AG09309 (cell line): Measurements from ENCODE around the gene DACH1.
"Not testable (repeated sequence)": the region's sequence is repeated elsewhere in the genome, so short reads cannot be mapped to it uniquely, and the experiment has no call there.

Experiments used
- DNase-seq: peaks from one replicate; pipeline ENCODE4 v3.0.0-alpha.2; 2010; ENCODE audit warnings: low read depth
- H3K4me3 ChIP-seq: 2 replicates; pipeline ENCODE4 v1.5.1; 2011; ENCODE audit warnings: mild to moderate bottlenecking, low read depth, low read length, moderate library complexity; ENCODE audit not compliant: control insufficient read depth
- CTCF ChIP-seq: IDR thresholded peaks from 2 replicates; pipeline ENCODE4 v1.5.1; 2011; ENCODE audit warnings: mild to moderate bottlenecking, low read depth, low read length, inconsistent platforms; ENCODE audit not compliant: insufficient read depth, control insufficient read depth; ENCODE audit errors: missing control alignments

The DACH1 gene

GRCh38 chr13:71854401-71854800 is 12.6 kb downstream of the DACH1 start:
- no peak overlapping the region for H3K4me3 ChIP-seq

GRCh38 chr13:71853725-71854124 is 13.3 kb downstream of the DACH1 start:
- TF ChIP-seq CTCF, result no peak
- H3K4me3 ChIP-seq, result no peak overlapping the region
- DNase-seq, result no peak

More at GRCh38 chr13:71854401-71854800, 12.6 kb downstream of the DACH1 start:
- TF ChIP-seq CTCF, result no peak
- DNase-seq, result no peak

GRCh38 chr13:71852736-71853135 is 14.3 kb downstream of the DACH1 start:
- no peak for TF ChIP-seq CTCF
- no peak for DNase-seq
- H3K4me3 ChIP-seq, result no peak overlapping the region

- H3K4me3 ChIP-seq, result no peak overlapping the region
- no peak for TF ChIP-seq CTCF
- DNase-seq, result no peak
Measured at GRCh38 chr13:71851498-71852409, 15.2 kb downstream of the DACH1 start.

GRCh38 chr13:71842003-71842402 is 25.0 kb downstream of the DACH1 start:
- no peak for TF ChIP-seq CTCF
- no peak overlapping the region for H3K4me3 ChIP-seq
- no peak for DNase-seq

GRCh38 chr13:71838842-71839241 is 28.2 kb downstream of the DACH1 start:
- no peak for DNase-seq
- no peak for TF ChIP-seq CTCF
- no peak overlapping the region for H3K4me3 ChIP-seq

GRCh38 chr13:71837582-71837981 is 29.4 kb downstream of the DACH1 start:
- DNase-seq, H3K4me3 ChIP-seq: not testable (repeated sequence)
